ENCODE data around the gene TRMU. TPM values are rescaled to one million over a fixed set of nuclear protein-coding genes. Genes with fewer than 3 reads are reported as not detected.

Gene TRMU
- total RNA-seq (2014; rRNA removed; shearing (Covaris generic)), result 20.6 and 33.6 TPM in 2 replicates

- peak; percentile 57 for DNase-seq (ENCODE audit: low spot score)
Observed at GRCh38 chr22:46335201-46336118, at the start of gene TRMU. TRMU (plus strand) TSS chr22:46335714; CDS start chr22:46335765, 51 bp downstream.

- DNase-seq (ENCODE audit: low spot score), result no peak
Observed at GRCh38 chr22:46286006-46286405, 49.5 kb upstream of the TRMU start.

- no peak for DNase-seq (ENCODE audit: low spot score)
Observed at GRCh38 chr22:46286941-46287872, 48.3 kb upstream of the TRMU start.

GRCh38 chr22:46287873-46288751, 47.4 kb upstream of the TRMU start:
- no peak for DNase-seq (ENCODE audit: low spot score)

GRCh38 chr22:46288846-46289243, 46.7 kb upstream of the TRMU start:
- DNase-seq (ENCODE audit: low spot score), result no peak

- DNase-seq (ENCODE audit: low spot score), result no peak
Observed at GRCh38 chr22:46289244-46289891, 46.1 kb upstream of the TRMU start.

- no peak for DNase-seq (ENCODE audit: low spot score)
Observed at GRCh38 chr22:46290121-46290842, 45.2 kb upstream of the TRMU start.

- DNase-seq (ENCODE audit: low spot score), result no peak
Observed at GRCh38 chr22:46290843-46291785, 44.4 kb upstream of the TRMU start.

- no peak for DNase-seq (ENCODE audit: low spot score)
Observed at GRCh38 chr22:46292173-46292572, 43.3 kb upstream of the TRMU start.

GRCh38 chr22:46292732-46293131, 42.8 kb upstream of the TRMU start:
- no peak for DNase-seq (ENCODE audit: low spot score)

- no peak for DNase-seq (ENCODE audit: low spot score)
Observed at GRCh38 chr22:46293577-46294260, 41.8 kb upstream of the TRMU start.

- DNase-seq (ENCODE audit: low spot score), result no peak
Observed at GRCh38 chr22:46294784-46295183, 40.7 kb upstream of the TRMU start.

- no peak for DNase-seq (ENCODE audit: low spot score)
Observed at GRCh38 chr22:46295277-46295971, 40.1 kb upstream of the TRMU start.

- DNase-seq (ENCODE audit: low spot score), result peak; percentile 91
Observed at GRCh38 chr22:46296257-46297150, 39.0 kb upstream of the TRMU start, which contains the start of gene GTSE1. GTSE1 (plus strand) TSS chr22:46296870; CDS start chr22:46297401, 531 bp downstream.

- peak; percentile 13 for DNase-seq (ENCODE audit: low spot score)
Observed at GRCh38 chr22:46297151-46297812, 38.2 kb upstream of the TRMU start.

GRCh38 chr22:46299101-46299500, 36.4 kb upstream of the TRMU start:
- no peak for DNase-seq (ENCODE audit: low spot score)
